AG09319 (cell line): ENCODE results near the gene TBRG1.
A peak's percentile ranks its signal among the peaks of the same experiment; 100 is the strongest.

Source experiments
- DNase-seq: peaks from one replicate; pipeline ENCODE4 v3.0.0-alpha.2; 2010; ENCODE audit warnings: low read depth; ENCODE audit errors: extremely low read depth
- CTCF ChIP-seq: IDR thresholded peaks from 2 replicates; pipeline ENCODE4 v1.5.1; 2011; ENCODE audit warnings: low read depth, mild to moderate bottlenecking, inconsistent platforms, low read length, moderate library complexity

The TBRG1 gene

DNA sequence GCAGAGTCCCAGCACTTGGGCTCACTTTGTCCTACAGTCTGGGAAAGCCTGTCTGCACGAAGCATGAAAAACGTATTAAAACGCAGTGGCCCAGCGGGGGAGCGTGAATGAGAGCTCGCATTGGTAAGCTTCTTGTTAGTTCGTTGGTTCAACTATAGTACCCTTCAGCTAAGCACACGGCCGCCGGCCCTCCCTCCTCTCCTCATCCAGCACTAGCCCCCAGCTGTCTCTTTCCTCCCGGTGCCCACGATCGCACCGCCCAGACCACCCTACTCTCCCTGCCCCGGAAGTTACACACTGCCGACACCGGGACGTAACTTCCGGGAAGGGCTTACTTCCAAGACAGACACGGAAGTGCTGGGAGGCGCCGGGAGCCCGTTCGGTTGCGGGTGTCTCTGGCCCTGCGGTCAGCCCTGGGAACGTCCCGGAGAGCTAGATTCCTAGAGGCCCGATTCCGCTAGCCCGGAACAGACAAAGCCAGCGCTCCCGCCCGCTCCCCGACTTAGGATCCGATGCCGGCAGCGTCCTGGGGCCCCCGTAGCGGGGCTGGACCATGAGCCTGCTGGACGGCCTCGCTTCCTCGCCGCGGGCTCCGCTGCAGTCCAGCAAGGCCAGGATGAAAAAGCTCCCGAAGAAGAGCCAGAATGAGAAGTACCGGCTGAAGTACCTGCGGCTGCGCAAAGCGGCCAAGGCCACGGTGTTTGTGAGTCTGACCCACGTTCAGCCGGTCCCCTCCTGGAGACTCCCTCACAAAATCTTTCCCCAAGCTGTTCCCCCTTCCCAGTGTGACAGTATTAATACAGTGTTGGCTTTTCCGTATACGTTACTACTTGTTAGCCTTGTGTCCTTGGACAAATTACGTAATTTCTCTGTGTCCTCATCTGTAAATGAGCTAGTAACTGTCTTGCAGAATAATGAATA, at the start of gene TBRG1:
Gene TBRG1 (plus strand): TSS at position 334 of the 921 bp plus-strand sequence. CDS start 220 bp downstream, at position 554.
- DNase-seq: peak; percentile 73
- no peak for TF ChIP-seq CTCF

- DNase-seq: no peak
- TF ChIP-seq CTCF: no peak
Observed at GRCh38 chr11:124577716-124578427, 44.8 kb upstream of the TBRG1 start.

GRCh38 chr11:124578761-124579160, 43.9 kb upstream of the TBRG1 start:
- no peak for TF ChIP-seq CTCF
- no peak for DNase-seq

- no peak for DNase-seq
- no peak for TF ChIP-seq CTCF
Observed at GRCh38 chr11:124581817-124582216, 40.8 kb upstream of the TBRG1 start.

GRCh38 chr11:124582565-124582964, 40.1 kb upstream of the TBRG1 start:
- no peak for DNase-seq
- TF ChIP-seq CTCF: no peak

DNA sequence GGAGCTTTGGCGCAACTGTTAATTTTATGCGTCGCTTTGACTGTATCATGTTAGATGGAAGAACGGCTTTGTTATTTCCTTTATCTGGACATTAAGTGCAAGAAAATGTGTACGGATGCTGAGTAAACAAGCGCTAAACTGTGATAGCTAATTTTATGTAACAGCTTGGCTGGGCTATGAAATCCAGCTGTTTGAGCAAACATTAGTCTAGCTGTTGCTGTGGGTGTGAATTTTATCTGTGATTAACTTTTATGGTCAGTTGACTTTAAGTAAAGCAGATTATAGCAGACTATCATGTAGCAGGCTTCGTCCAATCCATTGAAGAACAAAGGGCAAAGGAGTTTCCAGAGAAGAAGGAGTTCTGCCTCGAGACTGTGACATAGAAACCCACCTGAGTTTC, 38.9 kb upstream of the TBRG1 start:
- TF ChIP-seq CTCF: no peak
- DNase-seq: no peak
